ENCODE measurements around the gene AOC3.
"Not testable (repeated sequence)": the region's sequence is repeated elsewhere in the genome, so short reads cannot be mapped to it uniquely, and the experiment has no call there.

DNA sequence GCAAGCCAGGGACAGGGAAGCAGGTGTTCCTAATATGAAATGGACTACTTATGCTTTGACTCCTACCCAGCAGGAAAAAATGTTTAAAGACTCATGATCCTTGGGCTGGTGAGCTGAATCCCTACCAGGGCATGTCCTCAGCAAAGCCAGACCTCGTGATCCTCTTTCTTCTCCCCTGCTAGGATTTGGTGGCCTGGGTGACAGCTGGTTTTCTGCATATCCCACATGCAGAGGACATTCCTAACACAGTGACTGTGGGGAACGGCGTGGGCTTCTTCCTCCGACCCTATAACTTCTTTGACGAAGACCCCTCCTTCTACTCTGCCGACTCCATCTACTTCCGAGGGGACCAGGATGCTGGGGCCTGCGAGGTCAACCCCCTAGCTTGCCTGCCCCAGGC, 5.1 kb downstream of the AOC3 start:
- TF ChIP-seq, protein P1, sequence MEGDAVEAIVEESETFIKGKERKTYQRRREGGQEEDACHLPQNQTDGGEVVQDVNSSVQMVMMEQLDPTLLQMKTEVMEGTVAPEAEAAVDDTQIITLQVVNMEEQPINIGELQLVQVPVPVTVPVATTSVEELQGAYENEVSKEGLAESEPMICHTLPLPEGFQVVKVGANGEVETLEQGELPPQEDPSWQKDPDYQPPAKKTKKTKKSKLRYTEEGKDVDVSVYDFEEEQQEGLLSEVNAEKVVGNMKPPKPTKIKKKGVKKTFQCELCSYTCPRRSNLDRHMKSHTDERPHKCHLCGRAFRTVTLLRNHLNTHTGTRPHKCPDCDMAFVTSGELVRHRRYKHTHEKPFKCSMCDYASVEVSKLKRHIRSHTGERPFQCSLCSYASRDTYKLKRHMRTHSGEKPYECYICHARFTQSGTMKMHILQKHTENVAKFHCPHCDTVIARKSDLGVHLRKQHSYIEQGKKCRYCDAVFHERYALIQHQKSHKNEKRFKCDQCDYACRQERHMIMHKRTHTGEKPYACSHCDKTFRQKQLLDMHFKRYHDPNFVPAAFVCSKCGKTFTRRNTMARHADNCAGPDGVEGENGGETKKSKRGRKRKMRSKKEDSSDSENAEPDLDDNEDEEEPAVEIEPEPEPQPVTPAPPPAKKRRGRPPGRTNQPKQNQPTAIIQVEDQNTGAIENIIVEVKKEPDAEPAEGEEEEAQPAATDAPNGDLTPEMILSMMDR (IDR thresholded peaks at IDR 0.05 in 8 of 11, conservative IDR thresholded peaks at IDR 0.05 in 3 of 11), result not testable (repeated sequence)
- not testable (repeated sequence) for TF ChIP-seq POLR2AphosphoS5, POLR2A (IDR thresholded peaks at IDR 0.05)
